ENCODE measurements around the gene PERCC1. TPM values are rescaled to one million over a fixed set of nuclear protein-coding genes. Genes with fewer than 3 reads are reported as not detected.
"Not testable (repeated sequence)": the region's sequence is repeated elsewhere in the genome, so short reads cannot be mapped to it uniquely, and the experiment has no call there.

PERCC1 gene
- total RNA-seq, 5 donors from 2014 or later (not counting 1 experiment from before 2014, with no cell fraction given): 0.36 to 1.6 (median 0.90) TPM

DNA sequence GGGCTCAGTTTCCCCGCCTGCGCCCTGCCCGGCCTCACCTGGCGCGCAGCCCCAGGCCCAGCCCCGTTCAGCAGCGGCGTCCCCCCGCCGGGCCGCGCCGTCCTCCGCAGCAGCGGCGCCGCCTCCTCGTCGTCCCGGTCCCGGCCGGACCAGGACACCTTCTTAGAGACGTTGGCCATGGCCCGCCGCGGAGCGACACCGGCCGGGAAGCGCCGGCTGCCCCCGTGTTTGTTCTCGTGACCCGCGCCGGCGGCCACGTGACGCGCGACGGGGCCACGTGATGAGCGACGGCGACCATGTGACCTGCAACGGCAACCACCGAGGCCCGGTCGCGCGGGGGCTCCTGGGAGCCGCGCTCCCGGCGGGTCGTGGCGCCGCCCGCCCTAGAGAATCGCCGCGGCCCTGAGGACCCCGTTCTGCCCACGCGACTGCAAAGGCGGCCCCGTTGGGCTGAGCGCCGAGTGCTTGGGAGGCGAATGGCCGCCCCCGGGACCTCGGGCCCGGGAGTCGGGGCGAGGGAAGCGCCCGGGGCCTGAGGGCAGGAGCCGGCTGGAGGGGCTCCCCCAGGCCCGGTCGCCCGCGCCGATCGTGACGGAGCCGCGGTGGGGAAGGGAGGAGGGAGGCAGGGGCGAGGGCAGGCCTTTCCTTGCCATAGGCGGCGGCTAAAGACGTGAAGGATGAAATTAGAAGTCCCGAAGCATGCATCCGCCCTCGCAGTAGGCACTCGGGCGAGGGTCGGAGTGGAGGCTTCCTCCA is 44.1 kb downstream of the PERCC1 start, which contains the start of gene CLCN7:
Gene CLCN7, minus strand, starts transcription at position 233 of the 756 bp plus-strand sequence. Its CDS starts 54 bp downstream, at position 179.
- Histone ChIP-seq H3K36me3 (ENCODE audit: control insufficient read depth in 2 of 2, extremely low read depth in 1 of 2, insufficient read depth in 1 of 2, low read length in 1 of 2) (no peaks in the 10 kb centered on the region), H3K9me3 (no peaks in the 10 kb centered on the region), H3K4me3 (ENCODE audit: control insufficient read depth in 1 of 2, extremely low read depth in 1 of 2, low read length in 1 of 2) (peak within 1 kb of the TSS; percentile 61 to 74), H3K27ac (ENCODE audit: low read length) (peak within 1 kb of the TSS; percentile 76), H3K27me3 (replicated peaks in 1 of 2; ENCODE audit: control insufficient read depth in 2 of 2, extremely low read depth in 1 of 2, insufficient read depth in 2 of 2, low read length in 1 of 2) (no peaks in the 10 kb centered on the region), H3K4me1 (ENCODE audit: control insufficient read depth in 1 of 2, extremely low read depth in 1 of 2, insufficient read depth in 2 of 2, low read length in 2 of 2) (peaks cover 6 to 38% of the 10 kb centered on the region in 2 experiments)
- H3K27me3 Mint-ChIP-seq: no peaks in the 10 kb centered on the region
- H3K9me3 Mint-ChIP-seq: no peaks in the 10 kb centered on the region
- H3K27ac Mint-ChIP-seq: peak within 1 kb of the TSS; percentile 86 to 87
- WGBS (ENCODE audit: insufficient coverage): under 1% methylated on average over 98 of the region's 99 CpGs
- H3K36me3 Mint-ChIP-seq: no peaks in the 10 kb centered on the region
- peak; percentile 88 to 95 (median 94) for ATAC-seq (replicated peaks in 1 of 4)
- H3K4me1 Mint-ChIP-seq: peaks cover 29 to 40% (median 38%) of the 10 kb centered on the region in 3 donors
- ChIA-PET CTCF (no interaction called here), POLR2A (no interaction called here)
- peak; percentile 67 to 92 (median 80) for DNase-seq
- peak within 1 kb of the TSS; percentile 76 to 81 (median 77) for H3K4me3 Mint-ChIP-seq

- no peak for DNase-seq
- no peaks in the 10 kb centered on the region for H3K36me3 Mint-ChIP-seq
- no peaks in the 10 kb centered on the region for H3K27me3 Mint-ChIP-seq
- peak overlapping the region; percentile 86 to 87 for H3K27ac Mint-ChIP-seq
- Histone ChIP-seq H3K27me3 (replicated peaks in 1 of 2; ENCODE audit: control insufficient read depth in 2 of 2, extremely low read depth in 1 of 2, insufficient read depth in 2 of 2, low read length in 1 of 2) (no peaks in the 10 kb centered on the region), H3K9me3 (no peaks in the 10 kb centered on the region), H3K4me1 (ENCODE audit: control insufficient read depth in 1 of 2, extremely low read depth in 1 of 2, insufficient read depth in 2 of 2, low read length in 2 of 2) (peaks cover 6 to 32% of the 10 kb centered on the region in 2 experiments), H3K36me3 (ENCODE audit: control insufficient read depth in 2 of 2, extremely low read depth in 1 of 2, insufficient read depth in 1 of 2, low read length in 1 of 2) (no peaks in the 10 kb centered on the region), H3K4me3 (ENCODE audit: control insufficient read depth in 1 of 2, extremely low read depth in 1 of 2, low read length in 1 of 2) (peak overlapping the region; percentile 61 to 74), H3K27ac (ENCODE audit: low read length) (peak overlapping the region; percentile 76)
- peaks cover 23 to 36% (median 33%) of the 10 kb centered on the region in 3 donors for H3K4me1 Mint-ChIP-seq
- ATAC-seq (replicated peaks in 1 of 4): no peak
- H3K9me3 Mint-ChIP-seq: no peaks in the 10 kb centered on the region
- 70% methylated on average over 11 of the region's 15 CpGs for WGBS (ENCODE audit: insufficient coverage)
- ChIA-PET POLR2A (no interaction called here), CTCF (no interaction called here)
- H3K4me3 Mint-ChIP-seq: peak overlapping the region; percentile 76 to 81 (median 77)
Observed at GRCh38 chr16:1475552-1476114, 44.8 kb downstream of the PERCC1 start.

DNA sequence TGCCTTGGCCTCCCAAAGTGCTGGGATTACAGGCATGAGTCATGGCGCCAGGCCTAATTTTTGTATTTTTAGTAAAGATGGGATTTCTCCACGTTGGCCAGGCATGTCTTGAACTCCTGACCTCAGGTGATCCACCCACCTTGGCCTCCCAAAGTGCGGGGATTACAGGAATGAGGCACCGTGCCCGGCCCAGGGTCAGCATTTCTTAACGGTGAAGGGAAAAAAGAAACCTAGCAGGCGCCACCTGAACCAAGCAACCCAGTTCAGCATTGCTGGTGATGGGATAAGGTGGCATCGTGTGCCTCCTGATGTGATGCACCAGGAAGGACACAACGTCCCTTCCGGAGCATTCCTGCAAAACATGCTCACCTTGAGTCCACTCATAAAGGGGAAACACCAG is 46.2 kb downstream of the PERCC1 start:
- no peak overlapping the region for H3K27ac ChIP-seq (ENCODE audit: low read length)
- 95% methylated on average over 5 of the region's 10 CpGs for WGBS (ENCODE audit: insufficient coverage)
- ChIA-PET POLR2A (interaction anchor here in 1 of 2 donors (0.8 kb wide), 1 partner anchor 484 kb away, joined by 8 read pairs; no protein-coding TSS in a partner anchor), CTCF (no interaction called here)
- ATAC-seq (replicated peaks in 1 of 4) (no peak), DNase-seq (no peak)
- H3K36me3 ChIP-seq (ENCODE audit: control insufficient read depth in 2 of 2, extremely low read depth in 1 of 2, insufficient read depth in 1 of 2, low read length in 1 of 2): no peaks in the 10 kb centered on the region
- Mint-ChIP-seq H3K27ac (no peak overlapping the region), H3K4me3 (peak overlapping the region in 1 of 3 donors; percentile 76), H3K4me1 (peaks cover 11 to 25% (median 19%) of the 10 kb centered on the region in 3 donors), H3K36me3 (no peaks in the 10 kb centered on the region), H3K9me3 (no peaks in the 10 kb centered on the region), H3K27me3 (no peaks in the 10 kb centered on the region)
- H3K4me3 ChIP-seq (ENCODE audit: control insufficient read depth in 1 of 2, extremely low read depth in 1 of 2, low read length in 1 of 2): no peak overlapping the region
- peaks cover 6 to 19% of the 10 kb centered on the region in 2 experiments for H3K4me1 ChIP-seq (ENCODE audit: control insufficient read depth in 1 of 2, extremely low read depth in 1 of 2, insufficient read depth in 2 of 2, low read length in 2 of 2)
- no peaks in the 10 kb centered on the region for H3K9me3 ChIP-seq
- H3K27me3 ChIP-seq (replicated peaks in 1 of 2; ENCODE audit: control insufficient read depth in 2 of 2, extremely low read depth in 1 of 2, insufficient read depth in 2 of 2, low read length in 1 of 2): peaks cover 0 to 4% of the 10 kb centered on the region in 2 experiments

- H3K36me3 Mint-ChIP-seq; POLR2A ChIA-PET; H3K27me3 Mint-ChIP-seq; H3K27ac ChIP-seq (ENCODE audit: low read length); ATAC-seq (replicated peaks in 1 of 4); H3K9me3 ChIP-seq; H3K36me3 ChIP-seq (ENCODE audit: control insufficient read depth in 2 of 2, extremely low read depth in 1 of 2, insufficient read depth in 1 of 2, low read length in 1 of 2); CTCF ChIA-PET; H3K4me3 Mint-ChIP-seq; H3K9me3 Mint-ChIP-seq; DNase-seq; H3K4me3 ChIP-seq (ENCODE audit: control insufficient read depth in 1 of 2, extremely low read depth in 1 of 2, low read length in 1 of 2): not testable (repeated sequence)
- H3K27ac Mint-ChIP-seq: peak overlapping the region in 1 of 2 donors; percentile 40
- WGBS (ENCODE audit: insufficient coverage): 100% methylated on average over 1 of the region's 9 CpGs
- Histone ChIP-seq H3K27me3 (replicated peaks in 1 of 2; ENCODE audit: control insufficient read depth in 2 of 2, extremely low read depth in 1 of 2, insufficient read depth in 2 of 2, low read length in 1 of 2) (peaks cover 0 to 12% of the 10 kb centered on the region in 2 experiments), H3K4me1 (ENCODE audit: control insufficient read depth in 1 of 2, extremely low read depth in 1 of 2, insufficient read depth in 2 of 2, low read length in 2 of 2) (peaks cover 4 to 14% of the 10 kb centered on the region in 2 experiments)
- peaks cover 0 to 13% (median 11%) of the 10 kb centered on the region in 3 donors for H3K4me1 Mint-ChIP-seq
Observed at GRCh38 chr16:1478937-1479336, 48.1 kb downstream of the PERCC1 start.

DNA sequence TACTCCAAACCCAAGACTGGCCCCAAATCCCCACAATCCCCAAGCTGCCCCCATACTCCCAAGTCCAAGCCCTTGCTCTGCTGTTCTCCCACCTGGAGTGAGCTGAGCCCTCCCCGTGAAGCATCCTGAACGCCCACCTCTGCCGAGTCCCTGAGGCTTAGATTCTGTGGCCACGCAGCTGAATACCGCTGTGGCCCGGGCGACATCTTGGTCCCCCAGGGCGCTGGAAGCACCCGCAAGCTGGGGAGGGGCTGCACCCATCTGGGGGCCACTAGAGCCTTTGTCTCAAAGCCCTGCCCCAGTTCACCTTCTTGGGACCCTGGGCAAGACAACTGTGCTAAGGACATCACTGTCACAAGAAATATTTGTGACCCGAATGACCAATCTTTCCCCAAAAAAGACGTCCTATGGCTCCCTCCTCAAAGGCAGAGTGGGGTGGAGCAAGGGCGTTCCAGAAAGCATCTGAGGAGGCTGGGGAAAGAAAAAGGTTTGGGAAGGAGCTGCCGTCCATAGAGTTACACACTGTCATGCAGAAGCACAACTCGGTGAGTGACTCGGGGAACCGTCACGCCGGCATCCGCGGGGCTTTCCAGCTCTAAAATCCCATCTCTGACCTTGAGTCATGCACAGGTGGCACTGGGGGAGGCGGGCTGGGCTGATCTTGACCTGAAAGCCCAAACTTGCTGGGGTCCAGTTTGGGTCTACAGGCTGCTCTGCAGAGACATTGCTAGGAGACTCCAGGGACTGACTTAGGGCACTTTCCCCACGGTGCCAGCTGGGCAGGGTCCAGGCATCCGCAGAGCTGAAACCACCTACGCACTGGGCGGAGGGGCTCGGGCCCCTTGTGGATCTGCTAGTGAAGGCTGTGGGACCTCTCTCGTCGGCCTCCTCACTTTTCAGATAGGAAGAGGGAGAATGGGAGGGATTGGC is 51.3 kb downstream of the PERCC1 start:
- Mint-ChIP-seq H3K9me3 (no peaks in the 10 kb centered on the region), H3K27me3 (no peaks in the 10 kb centered on the region), H3K4me1 (peaks cover 0 to 2% (median 0%) of the 10 kb centered on the region in 3 donors), H3K4me3 (no peak overlapping the region), H3K36me3 (no peaks in the 10 kb centered on the region), H3K27ac (no peak overlapping the region)
- no peaks in the 10 kb centered on the region for H3K4me1 ChIP-seq (ENCODE audit: control insufficient read depth in 1 of 2, extremely low read depth in 1 of 2, insufficient read depth in 2 of 2, low read length in 2 of 2)
- no peaks in the 10 kb centered on the region for H3K36me3 ChIP-seq (ENCODE audit: control insufficient read depth in 2 of 2, extremely low read depth in 1 of 2, insufficient read depth in 1 of 2, low read length in 1 of 2)
- peaks cover 0 to 15% of the 10 kb centered on the region in 2 experiments for H3K27me3 ChIP-seq (replicated peaks in 1 of 2; ENCODE audit: control insufficient read depth in 2 of 2, extremely low read depth in 1 of 2, insufficient read depth in 2 of 2, low read length in 1 of 2)
- no peaks in the 10 kb centered on the region for H3K9me3 ChIP-seq
- DNase-seq: no peak
- no peak overlapping the region for H3K4me3 ChIP-seq (ENCODE audit: control insufficient read depth in 1 of 2, extremely low read depth in 1 of 2, low read length in 1 of 2)
- ATAC-seq (replicated peaks in 1 of 4): no peak
- ChIA-PET CTCF (no interaction called here), POLR2A (no interaction called here)
- no peak overlapping the region for H3K27ac ChIP-seq (ENCODE audit: low read length)
- WGBS (ENCODE audit: insufficient coverage): 92% methylated on average over 19 of the region's 28 CpGs

Measured in T-cell (primary cell).